ENCODE results near the gene MGME1.
"Not testable (repeated sequence)": the region's sequence is repeated elsewhere in the genome, so short reads cannot be mapped to it uniquely, and the experiment has no call there.

The MGME1 gene

DNA sequence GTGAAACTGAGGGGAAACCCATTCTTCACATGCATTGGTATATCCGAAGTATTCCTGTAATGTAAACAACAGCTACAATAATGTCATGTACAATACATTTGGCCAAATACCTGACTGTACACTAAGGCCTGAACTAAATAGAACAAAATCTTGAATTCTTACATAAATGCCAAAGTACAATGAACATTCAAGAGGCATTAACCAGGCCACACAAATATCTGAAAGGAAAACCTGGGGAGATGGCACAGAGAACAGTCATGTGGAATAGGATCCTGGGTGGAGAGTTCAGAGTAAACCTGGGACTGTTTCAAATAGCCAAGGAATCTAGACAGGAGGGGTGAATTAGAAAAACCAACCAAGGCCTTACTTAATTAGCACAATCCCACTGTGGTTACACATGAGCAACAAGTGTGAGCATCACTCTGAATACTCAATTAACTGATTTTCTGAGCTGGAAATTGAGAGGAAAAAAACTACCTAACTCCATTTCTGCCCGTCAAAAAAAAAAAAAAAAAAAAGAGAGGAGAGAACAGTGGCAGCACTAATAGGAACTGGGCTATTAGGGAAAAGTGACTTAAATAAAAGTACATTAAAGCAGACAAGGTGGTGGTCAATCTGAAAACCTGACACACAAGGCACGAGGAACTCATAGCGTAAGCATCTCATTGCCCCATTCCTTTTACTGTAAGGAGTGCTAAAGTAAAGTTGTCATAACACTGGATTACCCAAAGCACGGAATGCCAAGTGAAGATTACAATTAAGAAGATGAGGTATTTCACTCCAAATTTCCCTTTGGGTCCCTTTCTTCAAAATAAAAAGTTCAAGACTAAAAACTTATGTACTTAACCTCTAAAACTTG, 11.1 kb upstream of the MGME1 start:
- no peak for DNase-seq
- intact Hi-C loops (cut with DNase I) = no loop called here

DNA sequence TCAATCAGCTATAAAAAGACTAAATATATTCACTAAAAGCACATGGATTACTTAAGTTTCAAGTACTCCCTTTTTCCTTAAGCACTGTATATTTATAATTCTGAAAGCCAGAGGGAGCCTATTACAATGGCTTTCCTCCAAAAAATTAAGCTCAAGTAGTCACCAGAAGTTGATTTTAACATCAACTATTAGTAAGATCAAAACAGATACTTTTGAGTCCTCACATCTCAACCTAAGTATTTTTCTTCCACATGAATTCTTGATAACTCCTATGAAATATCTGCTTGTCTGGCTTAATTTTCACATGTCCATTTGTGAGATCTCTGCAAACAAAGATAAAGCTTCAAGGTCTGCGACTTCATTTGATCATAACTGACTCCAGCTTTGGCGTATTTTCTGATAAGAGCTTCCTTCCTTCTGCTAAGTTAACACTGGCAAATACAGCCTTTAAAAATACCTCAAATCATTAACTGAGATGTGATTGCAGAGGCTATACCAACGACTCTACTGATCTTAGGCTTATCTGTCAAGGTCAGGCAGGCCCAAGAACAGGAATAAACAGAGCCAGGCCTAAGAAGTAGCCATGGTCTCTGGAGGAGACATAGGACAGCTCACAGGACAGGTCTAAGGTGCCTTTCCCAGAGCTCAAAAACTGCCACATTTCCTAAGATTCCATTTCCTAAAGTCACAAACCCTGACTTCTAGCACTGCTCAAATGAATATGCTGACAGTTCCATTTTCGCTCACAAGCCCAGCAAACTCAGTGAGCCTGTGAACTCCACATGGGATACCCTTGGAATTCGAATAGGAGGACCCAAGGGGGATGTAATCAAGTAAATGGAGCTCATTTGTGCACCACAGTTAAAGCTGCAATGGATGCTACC, 10.2 kb upstream of the MGME1 start:
- intact Hi-C loops (cut with DNase I) = no loop called here
- no peak for DNase-seq

DNA sequence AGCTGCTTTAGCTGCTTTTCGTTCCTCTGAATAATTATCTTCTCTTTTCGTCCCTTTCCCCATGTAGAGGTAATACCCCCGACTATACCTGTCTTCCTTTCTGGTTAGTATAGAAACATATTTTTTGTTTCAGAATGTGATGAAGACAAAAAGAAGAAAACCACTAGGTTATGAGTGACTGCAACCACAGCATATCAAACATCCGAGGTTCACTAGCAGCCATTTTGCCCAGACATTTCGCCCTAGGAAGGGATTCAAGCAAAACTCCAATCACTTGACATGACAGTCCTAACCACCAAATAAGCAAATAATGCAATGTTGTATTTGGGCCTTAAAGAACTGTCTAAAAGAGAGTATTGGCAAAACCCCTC, 9.6 kb upstream of the MGME1 start:
- intact Hi-C loops (cut with DNase I) = no loop called here
- DNase-seq = no peak

DNA sequence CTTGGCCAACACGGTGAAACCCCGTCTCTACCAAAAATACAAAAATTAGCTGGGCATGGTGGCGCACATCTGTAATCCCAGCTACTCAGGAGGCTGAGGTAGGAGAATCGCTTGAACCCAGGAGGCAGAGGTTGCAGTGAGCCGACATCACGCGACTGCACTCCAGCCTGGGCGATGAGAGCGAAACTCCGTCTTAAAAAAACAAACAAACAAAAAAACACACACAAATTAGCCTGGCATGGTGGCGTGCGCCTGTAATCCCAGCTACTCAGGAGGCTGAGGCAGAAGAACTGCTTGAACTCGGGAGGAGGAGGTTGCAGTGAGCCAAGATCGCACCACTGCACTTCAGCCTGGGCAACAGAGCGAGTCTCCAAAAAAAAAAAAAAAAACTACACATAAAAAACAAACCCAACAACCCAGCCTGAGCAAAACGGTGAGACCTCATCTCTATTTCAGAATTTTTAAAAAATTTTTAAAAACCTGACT, 8.4 kb upstream of the MGME1 start:
- intact Hi-C loops (cut with DNase I) = loop anchor here (10.0 kb wide), 2 partner anchors 276 to 324 kb away; partner anchors contain the start of genes RRBP1 and ZNF133
- not testable (repeated sequence) for DNase-seq

DNA sequence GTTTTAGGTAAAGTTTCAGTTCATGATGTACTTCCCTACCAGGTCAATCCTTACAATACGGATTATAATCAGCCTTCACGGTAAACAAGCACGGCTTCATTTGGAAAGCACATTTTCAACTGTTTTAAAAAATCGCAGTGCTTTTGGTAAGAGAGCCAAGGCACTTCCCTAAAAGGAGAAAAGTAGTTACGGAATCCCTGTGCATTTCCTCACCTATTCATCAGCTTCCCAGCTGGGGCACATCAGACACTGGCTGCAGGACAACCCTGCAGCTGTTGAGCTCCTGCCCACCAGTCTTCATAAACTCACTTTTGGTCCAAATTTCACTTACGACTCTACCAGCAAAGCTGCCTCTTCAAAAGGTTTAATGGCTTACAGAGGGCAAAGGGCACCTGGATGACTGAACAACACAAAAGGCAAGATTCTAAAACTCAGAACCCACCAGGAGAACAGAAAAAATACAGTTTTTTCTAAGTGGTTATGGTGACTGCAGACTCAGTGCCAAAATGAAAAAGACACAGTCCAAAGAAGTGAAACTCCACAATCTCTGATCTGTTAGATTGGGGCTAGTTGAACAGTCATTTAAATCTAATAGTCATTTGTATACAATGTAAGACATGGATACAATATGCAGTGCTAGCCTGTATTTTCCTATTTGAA, 7.8 kb upstream of the MGME1 start:
- DNase-seq = no peak
- intact Hi-C loops (cut with DNase I) = loop anchor here (10.0 kb wide), 2 partner anchors 276 to 324 kb away; partner anchors contain the start of genes RRBP1 and ZNF133

DNA sequence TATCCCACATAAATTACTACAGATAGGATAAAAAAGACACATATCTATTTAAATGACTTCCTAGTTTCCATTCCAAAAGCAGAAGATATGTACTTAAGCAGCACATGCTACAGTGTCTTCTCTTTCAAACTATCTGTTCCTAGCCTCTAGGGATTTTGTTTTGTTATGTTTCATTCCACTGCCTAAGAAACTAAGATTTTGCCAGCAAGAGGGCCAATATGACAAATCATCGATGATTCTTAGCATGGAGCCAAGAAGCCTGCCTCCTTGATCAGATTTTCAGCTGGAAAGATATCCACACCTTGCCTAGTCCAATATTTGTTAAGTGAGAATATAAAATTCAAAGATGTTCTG, 7.3 kb upstream of the MGME1 start:
- intact Hi-C loops (cut with DNase I) = loop anchor here (10.0 kb wide), 2 partner anchors 277 to 323 kb away; partner anchors contain the start of genes RRBP1 and ZNF133

DNA sequence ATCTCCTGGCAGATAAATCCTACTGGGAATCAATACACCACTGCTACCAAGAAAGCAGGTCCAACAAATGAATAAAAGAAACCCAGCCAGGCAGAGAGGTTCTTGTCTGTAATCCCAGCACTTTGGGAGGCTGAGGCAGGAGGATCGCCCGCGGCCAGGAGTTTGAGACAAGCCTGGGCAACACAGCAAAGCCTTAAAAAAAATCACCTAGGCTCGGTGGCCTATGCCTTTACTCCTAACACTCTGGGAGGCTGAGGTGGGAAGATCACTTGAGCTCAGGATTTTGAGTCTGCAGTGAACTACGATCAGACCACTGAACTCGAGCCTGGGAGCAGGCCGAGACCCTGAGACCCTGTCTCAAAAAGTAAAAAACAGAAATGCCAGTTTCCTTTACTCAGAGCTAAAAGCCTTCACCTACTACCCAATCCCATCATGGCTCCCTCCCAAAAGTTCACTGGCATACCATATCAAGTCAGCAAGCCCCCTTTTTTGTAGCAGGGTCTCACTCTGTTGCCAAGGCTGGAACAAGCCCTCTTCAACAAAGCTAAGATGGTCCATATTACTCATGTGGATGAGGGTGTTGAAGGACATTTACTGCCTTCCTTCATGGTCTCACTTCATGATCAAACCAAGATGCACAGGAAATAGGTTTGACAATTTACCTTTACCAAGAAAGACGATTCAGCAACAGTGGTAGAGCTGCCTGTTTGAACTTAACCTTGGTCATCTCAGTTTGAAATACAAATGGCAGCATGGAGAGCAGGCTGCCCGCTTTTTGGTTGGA, 5.5 kb upstream of the MGME1 start:
- no peak for DNase-seq
- intact Hi-C loops (cut with DNase I) = loop anchor here (10.0 kb wide), 2 partner anchors 279 to 321 kb away; partner anchors contain the start of genes RRBP1 and ZNF133

More for the DNA sequence above, 7.3 kb upstream of the MGME1 start:
- DNase-seq = no peak

DNA sequence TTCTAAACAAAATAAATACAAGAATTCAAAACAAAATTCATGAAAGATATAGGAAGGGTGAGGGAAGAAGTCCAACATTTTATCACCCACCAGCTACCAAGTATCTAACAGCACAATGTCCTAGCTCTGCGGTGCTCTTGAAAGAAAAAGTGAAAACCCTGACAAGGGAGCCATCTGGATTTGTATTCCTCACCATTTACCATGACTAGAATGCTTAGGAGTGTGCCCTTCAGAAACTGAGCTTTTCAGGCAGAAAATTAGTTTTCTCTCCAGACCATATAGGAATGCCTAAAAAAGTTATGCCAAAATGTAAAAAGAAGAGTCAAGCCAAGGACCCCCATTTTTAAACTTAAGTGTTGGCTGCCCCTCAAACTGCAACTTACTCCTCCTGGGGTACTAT, 4.7 kb upstream of the MGME1 start:
- DNase-seq = no peak
- intact Hi-C loops (cut with DNase I) = loop anchor here (10.0 kb wide), 2 partner anchors 279 to 321 kb away; partner anchors contain the start of genes RRBP1 and ZNF133

DNA sequence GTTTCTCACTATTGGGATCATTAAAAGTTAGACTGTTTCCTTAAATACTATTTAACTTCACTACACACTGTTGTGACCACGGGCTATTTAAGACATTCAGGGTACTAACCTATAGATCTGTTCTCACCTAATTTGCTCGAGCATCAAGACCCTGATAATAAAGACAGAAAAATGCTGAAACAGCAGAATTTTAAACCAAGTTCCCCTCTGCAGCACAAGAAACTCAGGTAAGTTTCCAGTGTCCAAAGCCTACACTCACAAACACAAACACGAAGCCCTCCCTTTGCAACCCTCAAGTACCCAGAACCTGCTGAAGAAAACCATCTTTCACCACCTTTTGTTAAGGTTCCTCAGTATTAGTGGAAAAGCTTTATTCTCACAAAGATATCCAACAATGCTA, 4.2 kb upstream of the MGME1 start:
- intact Hi-C loops (cut with DNase I) = loop anchor here (5.0 to 10.0 kb wide), 3 partner anchors 173 to 320 kb away; partner anchors contain the start of genes KAT14, PET117, RRBP1 and ZNF133

DNA sequence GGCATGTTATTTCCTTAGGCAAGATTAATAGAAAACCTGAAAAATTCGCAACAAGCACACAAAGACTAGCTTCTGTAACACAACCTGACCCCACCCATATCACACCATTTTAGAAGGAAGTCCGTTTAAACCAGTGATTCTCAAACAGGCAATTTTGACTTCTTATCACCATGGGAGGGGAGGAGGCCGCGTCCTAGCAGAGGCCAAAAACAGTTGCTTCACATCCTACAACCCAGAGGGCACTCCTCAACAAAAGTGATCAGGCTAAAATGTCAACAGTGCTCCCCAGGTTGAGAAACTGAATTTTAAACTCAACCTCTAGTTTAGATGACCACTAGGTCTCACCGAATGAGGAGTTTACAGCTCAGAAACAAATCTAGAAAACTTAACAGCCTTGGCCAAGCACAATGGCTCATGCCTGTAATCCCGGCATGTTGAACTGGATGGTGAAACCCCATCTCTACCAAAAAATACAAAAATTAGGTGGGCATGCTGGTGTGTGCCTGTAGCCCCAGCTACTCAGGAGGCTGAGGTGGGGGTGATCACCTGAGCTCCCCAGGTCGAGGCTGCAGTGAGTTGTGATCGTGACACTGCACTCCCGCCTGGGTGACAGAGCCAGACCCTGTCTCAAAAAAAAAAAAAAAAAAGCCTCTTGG, 3.6 kb upstream of the MGME1 start:
- DNase-seq = no peak
- intact Hi-C loops (cut with DNase I) = loop anchor here (5.0 to 10.0 kb wide), 3 partner anchors 172 to 320 kb away; partner anchors contain the start of genes KAT14, PET117, RRBP1 and ZNF133

More for the DNA sequence above, 4.2 kb upstream of the MGME1 start:
- DNase-seq = no peak

DNA sequence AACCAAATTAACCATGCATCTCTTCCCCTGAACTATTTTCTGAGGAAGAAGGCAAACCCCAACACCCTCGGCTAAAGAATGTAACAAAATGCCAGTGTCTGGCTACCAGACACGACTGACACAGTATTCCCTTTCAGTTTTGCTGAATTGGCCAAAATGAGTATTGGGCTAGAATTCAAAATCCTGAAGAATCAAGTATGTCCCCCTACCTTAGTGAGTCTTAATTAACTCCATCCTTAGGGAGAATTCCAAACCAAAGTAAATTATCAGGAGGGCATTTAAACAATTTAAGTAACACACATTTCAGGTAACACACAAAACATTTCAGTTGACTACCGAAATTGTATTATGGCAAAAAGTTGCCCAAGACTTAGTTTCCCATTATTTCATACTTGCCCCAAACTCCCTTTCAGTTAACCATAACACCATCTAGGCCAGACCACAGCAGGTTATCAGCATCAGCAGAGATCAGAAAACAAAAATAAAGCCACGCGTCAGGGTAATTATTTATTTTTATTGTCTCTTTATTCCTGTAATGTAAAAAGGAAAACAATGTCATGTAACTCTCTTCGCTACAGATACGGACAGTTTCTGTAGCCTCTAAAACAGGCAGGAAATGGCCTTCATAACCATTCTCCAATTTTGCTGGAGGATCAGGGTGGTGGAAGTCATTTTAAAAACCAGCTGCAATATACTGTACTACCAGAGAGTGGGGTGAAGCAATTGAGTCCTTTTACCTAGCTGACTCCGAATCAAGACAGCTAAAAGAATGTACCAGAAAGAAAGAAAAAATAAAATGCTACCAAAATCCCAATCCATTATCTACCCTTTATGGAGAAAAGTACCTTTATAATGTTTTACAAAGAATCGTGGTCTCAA, 2.1 kb upstream of the MGME1 start:
- no peak for DNase-seq
- intact Hi-C loops (cut with DNase I) = loop anchor here (5.0 to 10.0 kb wide), 3 partner anchors 171 to 318 kb away; partner anchors contain the start of genes KAT14, PET117, RRBP1 and ZNF133

DNA sequence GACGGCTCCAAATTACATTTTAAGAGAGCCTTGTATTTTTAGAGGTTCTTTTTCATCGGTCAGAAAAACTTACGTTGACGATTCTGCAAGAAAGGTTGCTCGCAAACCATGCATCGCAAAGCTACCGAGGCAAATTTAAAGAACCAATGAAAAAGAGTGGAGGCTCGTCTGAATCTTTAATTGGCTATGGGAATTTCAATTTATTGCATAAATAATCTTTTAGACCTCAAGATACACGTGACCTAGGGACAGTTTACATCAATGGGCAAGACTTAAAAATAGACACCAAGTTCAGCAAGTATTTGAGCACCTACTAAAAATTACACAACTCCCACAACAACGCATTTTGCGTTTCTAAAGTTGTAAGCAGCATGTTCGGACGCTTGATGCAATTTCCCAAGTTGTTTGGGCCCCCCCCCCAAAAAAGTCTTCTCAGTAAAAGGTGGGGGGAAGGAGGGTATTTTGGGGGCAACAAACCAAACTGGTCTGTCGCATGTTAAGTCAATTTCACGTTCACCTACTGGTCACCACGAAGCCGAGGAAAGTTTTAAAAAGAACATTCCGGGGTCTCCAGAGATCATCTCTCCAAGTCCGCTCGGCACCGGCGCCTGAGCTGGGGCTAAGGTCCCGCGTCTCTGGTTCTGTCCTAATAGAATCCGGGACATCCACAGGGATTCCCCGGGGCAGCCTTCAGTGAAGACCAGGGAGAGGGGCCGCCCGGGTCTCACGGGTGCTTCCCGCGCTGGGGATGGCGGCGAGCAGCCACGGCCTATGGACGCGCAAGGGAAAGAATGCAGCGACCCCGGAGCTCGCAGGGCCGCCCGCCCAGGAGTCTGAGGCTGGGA, 1.1 kb upstream of the MGME1 start:
- DNase-seq = peak in 6 of 42 donors; percentile 8 to 40 (median 27)
- intact Hi-C loops (cut with DNase I) = loop anchor here (5.0 to 10.0 kb wide), 3 partner anchors 170 to 317 kb away; partner anchors contain the start of genes KAT14, PET117, RRBP1 and ZNF133

DNA sequence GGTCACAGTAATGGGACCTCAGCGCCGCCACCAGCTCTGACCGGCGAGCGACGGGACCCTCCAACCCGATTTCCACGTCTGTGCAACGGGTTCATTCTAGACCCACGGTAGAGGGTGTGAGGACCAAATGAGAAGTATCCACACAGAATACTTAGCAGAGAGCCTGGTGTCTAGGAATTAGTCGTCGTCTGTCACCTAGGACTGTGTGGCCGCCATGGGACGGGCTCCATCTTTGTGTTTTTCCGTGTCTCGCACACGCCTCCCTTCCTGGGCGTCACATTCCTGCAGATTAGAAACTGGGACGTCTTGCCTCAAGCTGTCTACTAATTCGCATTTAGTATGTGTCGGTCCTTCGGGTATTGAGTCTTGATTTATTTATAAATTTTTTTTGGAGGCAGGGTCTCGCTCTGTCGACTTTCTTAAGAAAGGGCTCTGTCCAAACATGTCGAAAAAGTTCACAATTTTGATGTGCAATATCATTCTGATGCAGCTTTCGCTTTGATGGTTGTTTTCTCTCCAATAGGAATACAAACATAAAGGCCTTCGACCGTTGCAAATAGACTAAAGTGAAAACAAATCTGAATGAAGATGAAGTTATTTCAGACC, 563 bp downstream of the MGME1 start:
- DNase-seq = peak in 30 of 42 donors; percentile 11 to 73 (median 52)
- intact Hi-C loops (cut with DNase I) = loop anchor here (5.0 to 10.0 kb wide), 3 partner anchors 168 to 315 kb away; partner anchors contain the start of genes KAT14, PET117, RRBP1 and ZNF133

DNA sequence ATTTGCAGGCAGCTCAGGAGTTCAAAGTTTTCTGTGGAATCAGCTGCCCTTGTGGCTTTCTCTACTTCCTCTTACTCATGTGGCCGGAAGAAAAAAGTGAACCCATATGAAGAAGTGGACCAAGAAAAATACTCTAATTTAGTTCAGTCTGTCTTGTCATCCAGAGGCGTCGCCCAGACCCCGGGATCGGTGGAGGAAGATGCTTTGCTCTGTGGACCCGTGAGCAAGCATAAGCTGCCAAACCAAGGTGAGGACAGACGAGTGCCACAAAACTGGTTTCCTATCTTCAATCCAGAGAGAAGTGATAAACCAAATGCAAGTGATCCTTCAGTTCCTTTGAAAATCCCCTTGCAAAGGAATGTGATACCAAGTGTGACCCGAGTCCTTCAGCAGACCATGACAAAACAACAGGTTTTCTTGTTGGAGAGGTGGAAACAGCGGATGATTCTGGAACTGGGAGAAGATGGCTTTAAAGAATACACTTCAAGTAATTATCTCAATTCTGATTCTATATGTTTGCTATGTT, 1.1 kb downstream of the MGME1 start:
- peak in 25 of 42 donors; percentile 7 to 54 (median 28) for DNase-seq
- intact Hi-C loops (cut with DNase I) = loop anchor here (5.0 to 10.0 kb wide), 3 partner anchors 167 to 315 kb away; partner anchors contain the start of genes KAT14, PET117, RRBP1 and ZNF133
